Large intestine (tissue), 3 donors: ENCODE results near the gene SCYL1. TPM values are rescaled to one million over a fixed set of nuclear protein-coding genes. Genes with fewer than 3 reads are reported as not detected.

Source experiments
- DNase-seq, 2 donors: peaks; one replicate each; pipeline versions ENCODE4 v3.0.0 to v3.0.0-alpha.2; 2013
- H3K27ac ChIP-seq: one replicate; pipeline ENCODE4 v1.5.1; 2013; ENCODE audit warnings: low read length
- H3K27me3 ChIP-seq: 2 replicates; pipeline ENCODE4 v1.6.1; 2013; ENCODE audit warnings: low read length; ENCODE audit not compliant: control insufficient read depth, insufficient read depth
- H3K36me3 ChIP-seq: 2 replicates; pipeline ENCODE4 v1.6.1; 2013; ENCODE audit warnings: low read length; ENCODE audit not compliant: control insufficient read depth, insufficient read depth
- H3K4me1 ChIP-seq: one replicate; pipeline ENCODE4 v1.6.1; 2013; ENCODE audit warnings: low read length; ENCODE audit not compliant: control insufficient read depth, insufficient read depth
- H3K4me3 ChIP-seq: one replicate; pipeline ENCODE4 v1.5.1; 2013; ENCODE audit warnings: low read length
- H3K9me3 ChIP-seq: one replicate; pipeline ENCODE4 v1.6.1; 2013; ENCODE audit warnings: mild to moderate bottlenecking, low read depth, low read length, moderate library complexity; ENCODE audit not compliant: control insufficient read depth
- WGBS: methylation state at CpG from one replicate; pipeline ENCODE4 v1.1.5; 2013; ENCODE audit warnings: low lambda C conversion rate; ENCODE audit not compliant: insufficient coverage; 5-methylcytosine and 5-hydroxymethylcytosine counted together
- polyA plus RNA-seq: library from polyadenylated mRNA; unstranded; fragments of 120-200 nt; gene quantifications from one replicate; pipeline ENCODE4 v1.2.1, GENCODE V29; 2013

The SCYL1 gene
- polyA plus RNA-seq, 1 donor: 50.7 TPM

- Histone ChIP-seq H3K4me1 (peaks cover 71% of the 10 kb centered on the region), H3K27me3 (no peaks in the 10 kb centered on the region), H3K4me3 (peak overlapping the region; percentile 46), H3K9me3 (peaks cover 3% of the 10 kb centered on the region), H3K27ac (peak overlapping the region; percentile 17), H3K36me3 (peaks cover 4% of the 10 kb centered on the region)
- no CpG with 5 or more reads among the region's 22 CpGs for WGBS
- DNase-seq: no peak
Observed at GRCh38 chr11:65573391-65574079, 48.7 kb downstream of the SCYL1 start.

- WGBS: no CpG with 5 or more reads among the region's 67 CpGs
Observed at GRCh38 chr11:65574109-65574810, 49.4 kb downstream of the SCYL1 start.

GRCh38 chr11:65574811-65575567 lies 50.1 kb downstream of the SCYL1 start:
- WGBS: no CpG with 5 or more reads among the region's 28 CpGs
- Histone ChIP-seq H3K4me1 (peaks cover 71% of the 10 kb centered on the region), H3K27ac (peak overlapping the region; percentile 80), H3K27me3 (no peaks in the 10 kb centered on the region), H3K4me3 (peak overlapping the region; percentile 48), H3K36me3 (peaks cover 10% of the 10 kb centered on the region), H3K9me3 (peaks cover 3% of the 10 kb centered on the region)
- DNase-seq: peak; percentile 82 to 91

More at GRCh38 chr11:65574109-65574810, 49.4 kb downstream of the SCYL1 start:
- peak overlapping the region; percentile 80 for H3K27ac ChIP-seq
- peak overlapping the region; percentile 48 for H3K4me3 ChIP-seq
- peaks cover 71% of the 10 kb centered on the region for H3K4me1 ChIP-seq
- H3K27me3 ChIP-seq: no peaks in the 10 kb centered on the region
- DNase-seq: peak; percentile 84 to 90
- H3K9me3 ChIP-seq: peaks cover 3% of the 10 kb centered on the region
- H3K36me3 ChIP-seq: peaks cover 4% of the 10 kb centered on the region

- WGBS: no CpG with 5 or more reads among the region's 69 CpGs
- peak within 1 kb of the TSS; percentile 64 for H3K4me3 ChIP-seq
- peaks cover 71% of the 10 kb centered on the region for H3K4me1 ChIP-seq
- peaks cover 17% of the 10 kb centered on the region for H3K36me3 ChIP-seq
- no peaks in the 10 kb centered on the region for H3K27me3 ChIP-seq
- peak within 1 kb of the TSS; percentile 80 for H3K27ac ChIP-seq
- H3K9me3 ChIP-seq: no peaks in the 10 kb centered on the region
- DNase-seq: peak in 1 of 2 donors; percentile 72
Observed at GRCh38 chr11:65575568-65576231, 50.8 kb downstream of the SCYL1 start, which contains the start of gene EHBP1L1. Gene EHBP1L1, plus strand, starts transcription at chr11:65576053. Its CDS starts 250 bp downstream, at chr11:65576303.

GRCh38 chr11:65576232-65576866 lies 51.5 kb downstream of the SCYL1 start:
- peak overlapping the region; percentile 27 for H3K27ac ChIP-seq
- H3K4me3 ChIP-seq: peak overlapping the region; percentile 64
- DNase-seq: no peak
- H3K4me1 ChIP-seq: peaks cover 64% of the 10 kb centered on the region
- H3K36me3 ChIP-seq: peaks cover 24% of the 10 kb centered on the region
- WGBS: no CpG with 5 or more reads among the region's 26 CpGs
- no peaks in the 10 kb centered on the region for H3K27me3 ChIP-seq
- H3K9me3 ChIP-seq: no peaks in the 10 kb centered on the region

- DNase-seq: peak in 1 of 2 donors; percentile 71
- no peaks in the 10 kb centered on the region for H3K9me3 ChIP-seq
- H3K27me3 ChIP-seq: no peaks in the 10 kb centered on the region
- H3K4me3 ChIP-seq: peak overlapping the region; percentile 64
- H3K27ac ChIP-seq: peak overlapping the region; percentile 27
- WGBS: no CpG with 5 or more reads among the region's 18 CpGs
- H3K36me3 ChIP-seq: peaks cover 31% of the 10 kb centered on the region
- H3K4me1 ChIP-seq: peaks cover 57% of the 10 kb centered on the region
Observed at GRCh38 chr11:65576867-65577755, 52.2 kb downstream of the SCYL1 start.

- Histone ChIP-seq H3K9me3 (no peaks in the 10 kb centered on the region), H3K4me3 (peak overlapping the region; percentile 64), H3K36me3 (peaks cover 33% of the 10 kb centered on the region), H3K27ac (peak overlapping the region; percentile 50), H3K27me3 (no peaks in the 10 kb centered on the region), H3K4me1 (peaks cover 57% of the 10 kb centered on the region)
- no CpG with 5 or more reads among the region's 8 CpGs for WGBS
- no peak for DNase-seq
Observed at GRCh38 chr11:65577756-65578109, 52.9 kb downstream of the SCYL1 start.

- H3K36me3 ChIP-seq: peaks cover 33% of the 10 kb centered on the region
- H3K9me3 ChIP-seq: no peaks in the 10 kb centered on the region
- no CpG with 5 or more reads among the region's 7 CpGs for WGBS
- H3K4me3 ChIP-seq: no peak overlapping the region
- H3K27ac ChIP-seq: peak overlapping the region; percentile 50
- H3K27me3 ChIP-seq: no peaks in the 10 kb centered on the region
- peaks cover 55% of the 10 kb centered on the region for H3K4me1 ChIP-seq
- DNase-seq: no peak
Observed at GRCh38 chr11:65578134-65578533, 53.3 kb downstream of the SCYL1 start.

- peaks cover 30% of the 10 kb centered on the region for H3K36me3 ChIP-seq
- peak overlapping the region; percentile 50 for H3K27ac ChIP-seq
- H3K4me1 ChIP-seq: peaks cover 50% of the 10 kb centered on the region
- no CpG with 5 or more reads among the region's 3 CpGs for WGBS
- H3K27me3 ChIP-seq: no peaks in the 10 kb centered on the region
- H3K9me3 ChIP-seq: no peaks in the 10 kb centered on the region
- peak in 1 of 2 donors; percentile 71 for DNase-seq
- no peak overlapping the region for H3K4me3 ChIP-seq
Observed at GRCh38 chr11:65578667-65579066, 53.8 kb downstream of the SCYL1 start.
